ENCODE data around the gene SH2D5.
"Not testable (repeated sequence)": the region's sequence is repeated elsewhere in the genome, so short reads cannot be mapped to it uniquely, and the experiment has no call there.

SH2D5 gene

DNA sequence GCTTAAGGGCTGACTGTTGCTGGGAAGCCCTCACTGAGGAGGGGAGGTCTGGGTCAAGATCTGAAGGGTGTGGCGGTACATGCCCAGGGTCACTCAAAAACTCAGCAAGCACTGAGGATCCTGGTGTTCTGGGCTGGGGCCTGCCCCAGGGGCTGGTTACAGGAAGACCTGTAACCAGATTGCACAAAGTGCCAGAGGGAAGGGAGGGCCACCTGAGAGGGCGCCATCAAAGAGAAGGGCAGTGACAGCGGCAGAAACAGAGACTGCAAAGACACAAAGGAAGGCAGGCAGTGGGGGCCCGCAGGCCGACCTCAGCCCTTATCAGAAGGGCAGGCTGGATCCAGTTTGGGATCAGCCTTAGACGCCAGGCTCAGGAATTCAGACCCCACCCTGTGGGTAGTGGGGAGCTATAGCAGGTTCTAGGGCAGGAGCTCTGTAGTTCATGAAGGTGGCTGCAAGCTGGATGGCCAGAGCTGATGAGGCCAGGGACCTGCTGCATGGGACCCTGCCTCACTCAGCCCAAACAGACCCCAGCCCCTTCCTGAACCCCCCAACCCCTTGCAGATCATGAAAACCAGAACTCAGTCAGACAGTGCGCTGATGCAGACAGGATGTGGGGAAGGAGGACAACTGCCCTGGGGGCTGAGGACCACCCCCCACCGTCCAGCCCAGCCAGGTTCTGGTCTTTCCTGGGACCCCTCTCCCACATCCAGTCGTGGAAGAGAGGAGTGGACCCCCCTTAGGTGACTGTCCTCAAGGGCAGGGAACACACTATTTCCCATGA lies 3.9 kb downstream of the SH2D5 start:
- no peak for DNase-seq (ENCODE audit: low read depth in 2 of 2)

DNA sequence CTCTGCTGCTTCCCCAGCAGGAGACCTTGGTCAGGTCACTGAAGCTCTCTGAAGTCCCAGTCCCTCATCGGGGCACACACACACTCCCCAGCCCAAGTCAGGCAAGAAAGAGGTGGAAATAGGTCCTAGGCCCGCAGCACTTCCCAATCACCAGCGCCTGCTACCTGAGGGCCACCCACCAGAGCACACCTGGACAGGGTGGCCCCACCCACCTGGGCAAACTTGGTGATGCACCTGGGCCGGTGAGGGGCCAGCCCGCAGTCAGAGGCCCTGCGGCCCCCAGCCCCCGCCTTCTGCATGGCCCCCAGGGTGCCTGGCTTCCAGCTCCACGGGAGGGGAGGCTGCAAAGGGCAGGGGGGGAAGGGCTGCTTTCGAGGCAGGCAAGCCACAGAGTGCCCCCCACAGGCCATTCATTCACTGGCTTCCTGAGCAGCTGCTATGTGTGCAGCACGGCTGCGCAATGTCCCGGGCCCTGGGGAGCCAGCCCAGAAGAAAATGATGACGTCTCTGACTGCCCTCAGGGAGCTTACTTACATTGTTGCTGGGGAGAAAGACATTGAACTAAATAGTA lies 4.7 kb downstream of the SH2D5 start:
- DNase-seq (ENCODE audit: low read depth in 2 of 2), result no peak

DNA sequence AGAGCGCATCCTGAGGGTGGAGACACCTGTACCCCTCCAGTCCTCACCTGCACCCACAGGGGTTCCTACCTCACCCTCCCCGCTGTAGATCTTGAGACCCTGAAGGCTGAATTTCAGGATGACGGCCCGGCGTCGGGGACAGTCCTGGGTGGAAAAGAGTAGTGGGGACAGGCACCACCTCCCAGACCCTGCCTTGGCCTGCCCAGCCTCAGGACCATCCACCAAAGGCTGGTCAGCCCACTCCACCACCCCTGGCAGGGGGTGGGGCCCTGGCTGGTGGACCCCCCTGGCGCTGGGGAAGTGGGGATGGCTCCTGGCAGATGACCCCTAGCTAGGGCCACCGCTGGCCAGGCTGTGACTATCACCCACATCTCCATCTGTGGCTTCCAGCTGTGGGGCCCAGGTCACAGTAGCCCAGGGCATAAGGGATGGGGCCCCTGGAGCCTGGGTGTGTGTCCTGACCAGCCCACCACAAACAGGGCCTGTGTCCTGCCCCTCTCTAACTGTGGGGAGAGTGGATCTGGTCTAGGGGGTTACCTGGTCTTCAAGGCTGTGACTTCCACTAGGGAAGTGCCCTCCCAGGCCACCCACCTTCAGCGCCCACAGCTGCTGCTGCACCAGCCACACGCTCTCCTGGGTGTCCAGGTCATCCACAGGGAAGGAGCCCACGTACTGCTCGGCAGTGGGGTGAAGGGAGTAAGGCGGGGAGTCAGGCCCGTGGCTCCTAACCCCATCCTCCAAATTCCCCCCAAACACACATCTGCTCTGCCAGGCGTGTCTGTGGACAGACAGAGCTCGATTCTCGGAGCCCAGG lies 5.4 kb downstream of the SH2D5 start:
- no peak for DNase-seq (ENCODE audit: low read depth in 2 of 2)

DNA sequence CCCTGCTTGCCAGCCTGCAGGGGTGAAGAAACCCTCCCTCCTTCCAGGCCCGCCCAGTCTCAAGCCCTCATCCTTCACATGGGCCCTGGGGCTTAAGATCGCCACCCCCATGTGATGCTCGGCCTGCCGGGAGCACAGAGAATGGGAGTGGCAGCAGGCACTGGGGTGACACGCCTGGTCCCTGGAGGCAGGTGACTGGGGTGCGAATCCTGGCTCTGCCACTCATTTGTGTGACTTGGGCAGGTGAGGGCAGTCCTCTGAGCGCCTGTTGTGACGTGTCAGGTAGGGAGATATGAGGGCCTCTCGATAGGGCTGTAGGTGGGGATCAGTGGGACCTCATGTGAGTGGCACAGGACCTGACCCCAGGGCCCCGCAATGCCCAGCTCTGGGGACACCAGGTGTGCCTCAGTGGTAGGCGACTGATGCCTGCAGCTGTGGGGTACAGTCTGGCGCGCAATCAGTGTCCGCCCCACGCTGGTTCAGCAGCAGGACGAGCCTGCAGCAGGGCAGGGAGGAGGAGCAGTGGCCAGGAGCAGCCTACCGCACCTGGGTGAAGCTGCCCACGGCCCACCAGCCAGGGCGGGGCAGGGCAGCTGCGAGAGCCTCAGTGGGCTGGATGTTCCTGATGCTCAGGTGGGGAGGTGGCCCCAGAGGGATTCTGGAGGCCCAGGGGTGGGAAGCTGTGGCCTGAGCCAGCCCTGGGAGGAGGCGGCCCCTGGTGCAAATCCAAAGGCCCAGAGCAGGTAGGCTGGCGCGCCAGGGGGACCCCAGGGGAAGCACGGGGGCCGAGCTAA lies 6.2 kb downstream of the SH2D5 start:
- DNase-seq (ENCODE audit: low read depth in 2 of 2), result no peak

DNA sequence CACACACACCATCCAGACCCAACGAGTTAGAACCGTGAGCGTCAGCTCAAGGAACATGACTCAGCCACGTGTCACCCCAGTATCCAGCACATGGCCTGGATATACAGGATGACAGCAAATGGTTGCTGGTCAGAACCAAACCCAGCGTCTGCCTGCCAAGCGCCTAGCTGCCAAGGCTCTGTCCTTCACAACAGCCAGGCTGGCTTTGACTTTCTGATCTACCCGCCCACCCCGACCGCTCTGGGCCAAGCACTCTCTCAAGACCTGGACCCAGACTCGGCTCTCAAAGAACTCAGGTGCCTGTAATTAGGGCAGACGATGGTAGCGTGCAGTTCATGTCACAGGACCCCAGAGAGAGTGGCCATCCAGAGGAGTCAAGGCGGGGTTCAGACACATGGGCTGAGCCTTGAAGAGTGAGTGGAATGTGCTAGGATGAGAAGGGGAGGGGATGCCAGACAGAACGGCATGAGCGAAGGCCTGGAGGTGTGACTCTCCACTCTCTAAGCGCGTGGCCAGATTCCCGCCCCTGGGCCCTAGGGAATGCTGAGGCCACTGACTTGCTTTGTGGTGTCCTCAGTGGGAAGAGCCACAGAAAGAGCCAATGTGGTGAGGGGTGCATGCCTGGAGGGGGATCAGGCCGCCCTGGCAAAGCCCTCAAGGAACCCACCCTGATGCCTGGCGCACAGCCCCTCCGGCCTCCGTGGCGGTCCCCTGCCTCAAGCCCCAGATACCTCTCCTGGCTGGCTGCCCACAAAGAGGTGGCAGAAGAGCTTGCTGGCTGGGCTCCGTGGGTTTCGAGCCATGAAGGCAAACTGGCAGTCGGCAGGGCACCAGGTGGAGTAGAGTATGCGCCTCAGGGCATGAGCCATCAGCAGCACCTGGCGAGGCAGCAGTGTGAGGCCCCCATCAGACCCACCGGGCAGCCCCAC lies 7.0 kb downstream of the SH2D5 start:
- DNase-seq (ENCODE audit: low read depth in 2 of 2), result no peak

DNA sequence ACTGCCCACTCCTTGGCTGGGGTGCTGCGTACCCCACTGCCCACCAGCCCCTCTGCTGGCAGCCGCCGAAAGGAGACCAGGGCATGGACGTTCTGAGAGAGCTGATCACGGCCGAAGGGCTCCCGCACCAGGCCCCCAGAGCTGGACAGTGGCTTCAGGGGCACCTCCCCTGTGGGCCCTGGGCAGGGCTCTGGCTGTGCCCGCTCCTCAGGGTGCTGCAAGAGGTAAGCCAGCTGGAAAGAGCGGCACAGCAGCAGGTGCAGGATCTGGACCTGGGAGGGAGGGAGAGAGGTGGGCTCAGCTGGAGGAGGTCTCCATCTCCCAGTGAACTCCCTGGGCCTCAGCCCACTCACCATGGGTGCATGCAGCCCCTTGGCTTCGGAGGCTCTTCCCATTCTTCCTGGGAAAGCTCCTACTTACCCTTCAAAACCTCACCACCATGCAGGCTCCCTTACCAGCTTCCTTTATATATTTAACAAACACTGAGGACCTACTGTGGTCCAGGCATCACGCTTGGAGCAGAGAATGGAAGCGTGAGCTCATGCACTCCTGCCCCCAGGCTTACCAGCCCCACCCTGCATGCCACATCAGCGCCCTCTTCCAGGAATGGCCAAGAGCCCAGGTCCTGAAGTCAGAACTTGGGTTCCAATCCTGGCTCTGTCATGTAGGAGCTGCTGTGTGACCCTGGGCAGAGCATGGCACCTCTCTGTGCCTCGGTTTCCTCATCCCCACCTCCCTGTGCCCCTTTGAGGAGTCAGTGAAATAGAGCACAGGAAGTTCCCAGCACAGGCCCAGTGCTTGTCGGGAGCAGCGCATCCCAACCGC lies 7.9 kb downstream of the SH2D5 start:
- no peak for DNase-seq (ENCODE audit: low read depth in 2 of 2)

DNA sequence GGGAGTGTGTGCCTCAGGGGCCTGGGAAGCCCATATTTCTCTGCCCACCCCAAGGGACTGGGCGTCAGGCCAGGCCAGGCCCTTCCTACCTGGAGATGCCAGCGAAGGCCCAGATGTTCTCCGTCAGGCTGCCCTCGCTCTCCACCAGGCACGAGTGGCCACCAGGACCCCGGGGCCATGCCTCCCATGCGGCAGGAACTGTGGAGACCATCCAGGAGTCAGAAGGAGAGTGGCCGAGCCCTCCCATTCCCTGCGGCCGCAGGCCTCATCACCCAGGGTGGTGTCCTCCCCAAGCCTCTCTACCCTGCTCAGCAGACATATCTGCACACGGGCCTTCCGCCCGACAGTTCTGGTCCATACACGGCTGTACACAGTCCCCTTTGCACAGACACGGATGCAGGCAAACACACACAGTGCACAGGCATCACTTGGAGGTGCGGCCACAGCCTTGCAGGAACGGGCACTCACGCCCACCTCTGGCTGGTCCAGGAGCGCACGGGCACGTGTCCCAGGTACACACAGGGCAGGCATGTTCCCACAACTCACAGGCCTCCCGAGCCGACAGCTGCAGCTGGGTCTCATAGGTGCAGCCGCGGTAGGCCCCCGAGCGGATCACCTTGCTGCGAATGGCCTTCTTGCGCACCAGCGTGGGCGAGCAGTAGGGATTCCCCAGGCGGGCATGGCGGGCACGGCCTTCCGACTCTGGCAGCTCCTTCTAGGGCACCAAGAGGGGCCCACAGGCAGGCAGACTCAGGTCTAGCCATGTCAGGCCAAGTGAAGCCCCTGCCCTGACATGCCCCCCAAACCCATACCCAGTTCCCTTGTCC lies 8.8 kb downstream of the SH2D5 start:
- DNase-seq (ENCODE audit: low read depth in 2 of 2), result no peak

DNA sequence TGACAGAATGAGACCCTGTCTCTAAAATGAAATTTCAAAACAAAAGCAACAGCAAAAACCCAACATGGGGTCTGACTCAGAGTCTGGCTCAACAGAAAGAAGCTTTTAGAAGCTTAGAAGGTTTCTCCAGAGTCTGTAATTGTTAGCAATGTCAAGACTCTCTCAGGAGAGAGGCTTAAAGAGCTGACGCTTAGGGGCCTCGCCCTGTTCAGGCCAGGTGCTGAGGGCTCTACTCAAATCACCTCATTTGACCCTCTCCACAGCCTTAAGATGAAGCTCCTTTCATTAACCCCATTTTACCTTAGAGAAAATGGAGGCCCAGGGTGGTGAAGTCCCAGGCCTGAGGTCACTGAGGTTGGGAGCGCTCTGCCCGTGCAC lies 9.4 kb downstream of the SH2D5 start:
- DNase-seq (ENCODE audit: low read depth in 2 of 2), result no peak

DNA sequence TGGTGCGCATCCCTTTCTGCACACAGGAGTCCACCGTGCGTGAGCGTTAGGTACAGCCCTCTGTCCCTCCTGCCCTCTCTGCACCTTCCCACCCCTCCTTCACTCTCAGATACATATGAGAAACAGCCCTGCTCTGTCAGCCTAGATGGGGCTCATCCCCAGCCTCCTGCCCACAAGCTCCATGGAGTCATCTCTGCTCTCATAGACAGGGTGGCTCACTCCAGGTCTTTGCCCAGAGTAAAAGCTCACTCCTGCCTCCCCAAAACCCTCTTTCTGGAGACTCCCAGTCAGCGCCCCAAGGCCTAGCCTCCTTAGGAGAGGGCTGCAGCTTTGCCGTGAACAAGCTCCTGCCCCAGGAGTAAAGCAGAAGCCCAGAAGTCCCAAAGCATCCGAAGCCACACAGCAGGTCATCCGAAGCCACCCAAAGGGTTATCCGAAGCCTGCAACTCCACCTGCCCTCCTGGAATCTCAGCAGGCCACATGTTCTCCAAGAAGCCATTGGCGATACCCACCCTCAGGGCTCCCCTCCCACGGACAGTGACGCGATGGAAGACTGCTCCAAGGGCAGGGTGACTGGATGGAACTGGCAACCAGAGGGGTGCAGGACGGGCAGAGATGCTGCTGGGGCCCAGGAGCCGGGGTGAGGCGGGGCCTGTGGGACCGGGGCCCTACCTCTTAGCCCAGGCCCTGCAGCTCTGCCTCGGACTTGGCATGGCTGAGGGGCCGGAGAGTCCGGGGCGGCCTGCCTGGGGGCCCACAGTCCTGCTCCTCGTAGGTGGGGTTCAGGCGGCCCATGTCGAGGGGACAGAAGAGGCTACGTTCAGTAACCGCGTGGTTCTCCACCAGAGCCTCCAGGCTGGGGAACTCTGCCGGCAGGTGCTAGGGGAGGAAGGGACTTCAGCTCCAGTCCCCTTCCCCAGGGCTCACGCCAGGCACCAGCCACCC lies 11.1 kb downstream of the SH2D5 start:
- DNase-seq (ENCODE audit: low read depth in 2 of 2), result no peak

DNA sequence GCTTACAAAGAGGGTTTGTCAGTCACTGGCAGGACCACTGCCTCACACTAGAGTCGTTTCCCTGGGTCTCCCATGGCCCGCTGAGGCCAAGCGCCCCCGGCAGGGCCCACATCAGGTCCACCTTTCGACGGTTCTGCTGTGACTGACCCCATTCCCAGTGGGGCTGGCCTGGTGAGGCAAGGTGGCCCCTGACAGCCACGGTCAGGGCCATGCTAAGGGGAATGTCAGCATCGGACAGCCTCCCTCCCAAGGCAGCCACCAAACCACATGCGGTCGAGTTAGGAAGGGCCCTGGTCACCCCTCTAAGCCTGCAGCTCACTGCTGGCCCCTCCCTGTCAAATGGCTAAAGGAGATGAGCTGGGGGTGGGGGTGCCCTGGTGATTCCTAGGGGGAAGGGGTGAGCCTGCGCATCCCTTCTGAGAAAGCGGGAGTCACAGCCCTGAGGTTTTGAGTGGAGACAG lies 11.8 kb downstream of the SH2D5 start:
- DNase-seq (ENCODE audit: low read depth in 2 of 2), result no peak

DNA sequence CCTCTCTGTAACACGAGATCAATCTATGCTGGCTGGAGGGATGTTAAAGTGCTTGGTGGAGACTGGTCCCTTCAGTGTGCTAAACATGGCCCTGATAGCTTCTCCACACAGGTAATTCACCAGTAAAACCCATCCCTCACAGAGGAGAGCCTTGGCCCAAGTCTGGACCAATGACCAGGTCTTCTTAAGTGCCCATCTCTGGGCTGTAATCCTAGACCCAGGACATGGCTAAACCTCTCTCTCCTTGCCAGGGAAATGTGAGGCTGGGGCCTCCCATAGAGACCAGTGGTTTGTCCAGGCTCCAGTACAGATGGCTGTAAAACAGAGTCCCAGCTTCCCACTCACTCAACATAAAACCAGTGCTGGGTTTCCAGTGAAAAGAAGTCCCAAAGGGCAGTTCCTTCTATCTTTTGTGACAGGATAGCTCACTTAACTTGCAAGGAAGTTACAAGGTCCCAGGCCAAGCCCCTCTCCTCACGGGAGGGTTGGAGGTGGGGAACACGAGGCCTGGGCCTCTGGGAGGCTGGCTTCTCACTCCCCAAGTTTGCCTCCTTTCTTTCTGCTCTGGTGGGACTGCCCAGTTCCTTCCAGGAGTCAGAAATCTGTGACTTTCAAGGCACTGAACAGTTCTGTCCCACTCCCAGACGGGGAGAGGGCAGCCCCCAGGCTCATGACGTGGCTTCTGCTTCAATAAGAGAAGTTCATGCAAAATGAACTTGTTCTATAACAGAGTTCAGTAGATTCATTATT lies 12.5 kb downstream of the SH2D5 start:
- DNase-seq (ENCODE audit: low read depth in 2 of 2), result no peak

DNA sequence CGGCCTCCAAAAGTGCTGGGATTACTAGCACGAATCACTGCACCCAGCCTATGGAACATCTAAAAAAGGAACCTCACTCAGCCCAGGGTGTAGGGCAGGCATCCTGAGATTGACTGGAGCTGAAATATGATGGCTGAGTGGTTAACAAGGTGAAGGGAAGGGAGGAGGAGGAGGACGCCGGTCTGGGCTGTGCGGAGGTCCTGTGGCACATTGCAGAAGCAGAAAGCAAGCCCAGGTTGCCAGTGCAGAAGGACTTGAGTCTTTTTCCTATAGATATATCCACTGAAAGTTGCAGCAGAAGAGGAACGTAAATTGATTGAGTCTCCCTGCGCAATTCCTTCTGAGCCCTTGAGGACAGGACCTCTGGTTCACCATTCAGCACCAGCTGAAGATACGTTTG lies 13.2 kb downstream of the SH2D5 start:
- DNase-seq (ENCODE audit: low read depth in 2 of 2), result no peak

DNA sequence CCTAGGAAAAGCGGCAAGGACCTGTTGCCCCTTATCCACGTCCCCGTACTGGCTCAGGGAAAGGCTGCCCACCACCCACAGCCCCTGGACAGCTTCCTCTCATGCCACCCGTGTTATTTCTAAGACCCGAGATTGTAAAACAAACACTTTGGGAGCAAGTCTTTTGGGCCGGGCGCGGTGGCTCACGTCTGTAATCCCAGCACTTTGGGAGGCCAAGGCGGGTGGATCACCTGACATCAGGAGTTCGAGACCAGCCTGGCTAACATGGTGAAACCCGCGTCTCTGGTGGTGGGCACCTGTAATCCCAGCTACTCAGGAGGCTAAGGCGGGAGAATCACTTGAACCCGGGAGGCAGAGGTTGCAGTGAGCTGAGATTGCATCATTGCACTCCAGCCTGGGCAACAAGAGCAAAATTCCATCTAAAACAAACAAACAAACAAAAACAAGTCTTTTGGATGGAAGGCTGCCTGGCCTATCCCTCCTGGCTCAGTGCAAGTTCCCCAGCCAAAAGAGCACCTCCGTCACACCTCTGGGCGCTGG lies 14.1 kb downstream of the SH2D5 start:
- DNase-seq (ENCODE audit: low read depth in 2 of 2), result not testable (repeated sequence)

DNA sequence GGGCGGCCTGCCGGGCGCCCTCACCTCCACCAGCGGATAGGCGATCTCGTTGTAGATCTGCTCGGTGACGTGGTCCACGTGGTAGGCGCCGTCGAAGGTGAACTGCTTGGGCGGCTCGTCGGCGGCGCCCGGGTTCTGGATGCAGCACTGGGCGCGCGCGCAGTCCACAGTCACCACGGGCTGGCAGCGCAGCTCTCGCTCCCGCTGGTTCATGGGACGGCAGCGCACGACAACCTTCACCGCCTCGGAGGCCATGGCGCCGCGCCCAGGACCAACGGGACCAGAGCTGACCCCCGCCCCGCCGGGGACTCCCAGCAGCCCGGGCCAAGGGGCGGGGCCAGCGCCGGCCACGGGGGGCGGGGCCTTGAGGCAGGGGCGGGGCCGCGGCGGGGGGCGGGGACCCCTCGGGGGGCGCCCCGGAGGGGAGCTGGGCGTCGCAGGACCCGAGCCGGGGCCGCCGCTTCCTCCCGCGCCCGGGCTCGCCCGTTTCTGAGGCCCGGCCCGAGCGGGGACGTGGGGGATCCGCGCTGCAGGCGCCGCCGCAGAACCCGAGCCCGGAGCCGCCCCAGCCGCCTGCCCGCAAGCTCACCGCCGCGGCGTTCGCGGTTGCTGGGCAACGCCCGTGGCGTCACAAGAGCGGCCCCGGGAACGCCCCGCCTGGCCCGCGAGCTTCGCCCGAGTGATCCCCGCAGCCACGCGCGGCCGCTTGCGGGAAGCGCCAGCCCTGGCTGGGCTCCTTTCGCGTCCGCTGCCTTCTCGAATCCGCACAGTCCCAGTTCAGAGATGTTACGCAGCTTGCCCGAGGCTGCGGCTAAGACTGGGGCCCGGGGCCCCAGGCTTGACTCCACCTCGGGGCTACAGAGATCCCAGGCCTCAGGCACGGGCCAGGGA lies 14.8 kb downstream of the SH2D5 start, which contains the start of gene KIF17:
TSS of gene KIF17 (minus strand) at position 556 of the 891 bp plus-strand sequence. CDS start at position 255, 301 bp downstream.
- DNase-seq (ENCODE audit: low read depth in 2 of 2), result peak; percentile 24 to 35

DNA sequence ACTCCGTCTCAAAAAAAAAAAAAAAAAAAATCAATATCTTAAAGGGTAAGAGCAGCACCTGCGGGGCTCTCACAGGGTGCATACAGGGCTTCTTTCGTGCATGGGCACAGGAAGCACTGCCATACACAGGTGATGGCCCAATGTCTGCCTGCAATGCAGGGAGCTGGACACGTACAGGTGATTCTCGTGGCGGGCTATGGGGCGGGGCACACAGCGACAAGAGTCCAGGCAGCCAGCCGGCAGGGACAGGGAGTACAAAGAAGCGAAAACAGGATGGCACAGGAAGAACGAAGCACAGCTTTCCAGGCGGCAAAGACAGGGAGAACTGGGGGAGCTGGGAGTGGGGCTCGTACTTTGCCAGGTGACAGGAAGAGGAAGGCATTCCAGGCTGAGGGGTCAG lies 16.3 kb downstream of the SH2D5 start:
- DNase-seq (ENCODE audit: low read depth in 2 of 2), result no peak

DNA sequence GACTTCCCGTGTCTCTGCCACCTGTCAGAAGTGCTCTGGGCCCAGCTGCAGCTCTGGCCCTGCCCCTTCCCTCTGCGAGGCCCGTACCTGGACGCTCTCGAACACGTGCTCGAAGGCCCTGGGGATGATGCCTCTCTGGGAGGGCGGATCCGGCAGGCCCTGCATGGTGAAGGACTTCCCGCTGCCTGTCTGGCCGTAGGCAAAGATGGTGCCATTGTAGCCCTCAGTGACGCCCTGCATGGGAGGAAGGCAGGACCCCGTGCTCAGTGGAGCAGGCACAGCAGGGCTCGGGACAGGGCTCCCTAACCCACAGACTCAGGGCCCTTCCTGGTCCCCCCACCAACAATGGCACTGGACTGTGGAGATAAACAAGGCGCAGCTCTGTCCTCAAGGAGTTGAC lies 17.1 kb downstream of the SH2D5 start:
- DNase-seq (ENCODE audit: low read depth in 2 of 2), result no peak

All from activated CD8-positive, alpha-beta memory T cell treated with anti-CD3 and anti-CD28 coated beads for 4 hours (primary cell).